D721Med (cell line): ENCODE results near the gene CARD6.

Experiments
- DNase-seq: peaks from one replicate; pipeline ENCODE4 v3.0.0; 2011; ENCODE audit warnings: low spot score; ENCODE audit not compliant: insufficient read length
- FAIRE-seq: peaks from 2 replicates; lab custom pipeline; 2011; peaks lifted over from hg19 to GRCh38; lab: Jason Lieb, UNC
- CTCF ChIP-seq: IDR thresholded peaks from 2 replicates; pipeline ENCODE4 v1.5.1; 2012; ENCODE audit warnings: mild to moderate bottlenecking, control low read depth; ENCODE audit not compliant: insufficient read depth; ENCODE audit errors: missing control alignments

Gene CARD6

DNA sequence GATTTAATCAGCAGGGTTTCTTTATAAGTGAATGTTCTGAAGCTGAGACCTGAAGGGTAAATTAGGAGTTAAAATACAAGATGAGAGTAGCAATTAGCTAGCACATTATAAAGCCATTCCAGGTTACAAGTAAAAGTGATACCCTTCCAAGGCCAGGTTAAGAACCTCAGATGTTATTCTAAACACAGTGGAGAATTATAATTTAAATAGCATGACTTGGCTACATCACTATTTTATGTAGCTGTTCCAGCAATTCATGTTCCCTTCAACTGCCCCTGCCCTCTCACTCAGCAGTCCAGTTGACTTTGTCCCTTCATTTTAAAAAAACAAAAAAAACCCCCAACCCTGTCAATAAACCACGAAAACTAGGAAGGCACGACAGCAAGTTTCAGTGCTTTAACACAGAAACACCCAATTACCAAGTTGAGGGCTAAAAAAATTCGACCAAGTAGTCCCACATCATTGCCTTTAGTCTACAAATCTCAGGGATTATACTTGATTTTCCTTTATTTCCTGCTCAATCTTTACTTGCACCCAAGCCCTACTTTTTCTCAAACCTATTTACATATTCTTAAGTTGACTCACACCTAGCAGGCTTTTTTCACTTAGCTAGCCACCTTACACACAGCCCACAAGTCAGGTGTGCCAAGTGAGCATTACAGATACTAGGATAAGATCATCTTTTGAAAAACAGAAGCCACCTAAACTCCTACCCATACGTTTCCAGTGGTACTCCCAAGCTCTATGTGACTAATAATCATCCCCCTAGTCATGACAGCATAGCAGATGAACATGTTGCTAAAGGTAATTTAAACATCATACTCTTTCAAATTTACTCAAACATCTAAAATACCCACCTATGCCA is 9.6 kb upstream of the CARD6 start:
- no peak for FAIRE-seq
- no peak for TF ChIP-seq CTCF
- DNase-seq = no peak

DNA sequence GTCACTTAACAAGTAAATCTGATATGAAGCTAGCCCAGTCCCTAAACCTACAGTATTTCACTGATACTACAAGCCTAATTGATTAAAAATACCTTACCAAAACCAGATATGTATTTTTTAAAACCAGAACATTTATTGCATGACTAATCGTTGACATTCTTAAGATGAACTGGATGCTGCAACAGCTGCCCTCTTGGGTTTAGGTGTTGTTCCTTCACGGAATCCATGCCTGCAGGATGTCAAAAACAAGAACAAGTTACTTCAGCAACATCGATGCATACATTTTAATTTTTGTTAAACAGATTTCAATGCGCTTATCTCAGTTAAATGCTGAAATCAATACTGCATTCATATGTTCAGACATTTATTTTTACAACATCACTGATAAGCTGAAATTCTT is 8.8 kb upstream of the CARD6 start:
- DNase-seq (no peak), FAIRE-seq (no peak)
- TF ChIP-seq CTCF = no peak

DNA sequence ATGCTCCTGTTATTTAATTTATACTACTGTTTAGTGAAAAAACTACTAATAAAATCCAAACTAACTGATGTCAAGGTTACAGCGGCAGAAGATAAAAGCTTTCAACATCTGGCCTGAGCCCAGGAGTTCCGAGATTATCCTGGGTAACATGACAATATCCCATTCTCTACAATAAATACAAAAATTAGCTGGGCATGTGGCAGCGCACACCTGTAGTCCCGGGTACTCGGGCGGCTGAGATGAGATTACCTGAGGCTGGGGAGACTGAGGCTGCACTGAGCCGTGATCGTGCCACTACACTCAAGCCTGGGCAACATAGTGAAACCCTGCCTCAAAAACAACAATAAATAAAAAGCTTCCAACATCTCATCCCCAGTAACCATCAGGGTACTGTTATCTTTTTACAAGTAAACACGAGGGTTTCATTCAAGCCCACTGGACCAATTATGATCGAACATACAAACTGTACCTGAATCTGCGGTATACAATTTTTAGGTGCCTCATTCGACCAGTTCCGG is 7.4 kb upstream of the CARD6 start:
- FAIRE-seq (no peak), DNase-seq (no peak)
- TF ChIP-seq CTCF = no peak

DNA sequence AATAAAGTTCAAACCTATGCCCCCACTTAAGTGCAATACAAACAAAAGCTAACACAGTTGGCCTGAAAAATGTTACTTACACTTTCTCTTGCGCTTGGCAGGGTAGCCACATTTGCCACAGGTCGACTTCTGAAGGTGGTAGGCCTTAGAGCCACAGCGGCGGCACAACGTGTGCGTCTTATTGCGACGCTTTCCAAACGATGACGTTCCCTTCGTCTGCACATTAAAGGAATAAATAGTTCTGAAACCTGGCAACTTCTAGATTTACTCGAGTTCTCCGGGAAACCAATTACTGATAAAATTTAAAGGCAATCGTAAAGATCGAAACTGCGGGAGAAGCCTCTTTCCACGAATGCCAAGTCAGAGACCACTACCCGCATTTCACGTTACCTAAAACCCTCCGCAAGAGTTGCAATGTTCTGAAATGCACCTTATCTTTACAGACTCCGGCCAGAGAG is 6.7 kb upstream of the CARD6 start:
- no peak for DNase-seq
- no peak for TF ChIP-seq CTCF
- no peak for FAIRE-seq

- DNase-seq (peak; percentile 66), FAIRE-seq (no peak)
- no peak for TF ChIP-seq CTCF
Observed at GRCh38 chr5:40834849-40835787, 6.0 kb upstream of the CARD6 start, which contains the start of gene RPL37. TSS of gene RPL37 (minus strand) at chr5:40835222. CDS start at chr5:40835185, 37 bp downstream.

- FAIRE-seq (no peak), DNase-seq (no peak)
- TF ChIP-seq CTCF = no peak
Observed at GRCh38 chr5:40838086-40838485, 3.1 kb upstream of the CARD6 start.
